H1 (cell line): ENCODE measurements around the gene ARMC7. TPM values are rescaled to one million over a fixed set of nuclear protein-coding genes. Genes with fewer than 3 reads are reported as not detected.

ENCODE experiments used
- CTCF ChIA-PET: fragments of 300-600 bp; sonication (Branson Sonifier 250); formaldehyde crosslinking; loops from one replicate; lab custom pipeline; 2021; ENCODE audit not compliant: partially characterized antibody; lab: Charles Lee
- POLR2A ChIA-PET: fragments of 300-600 bp; sonication (Branson Sonifier 250); formaldehyde crosslinking; loops from one replicate; lab custom pipeline; 2021; ENCODE audit warnings: inconsistent platforms; ENCODE audit not compliant: partially characterized antibody; lab: Charles Lee
- DNase-seq, 2 experiments: peaks; one replicate each; pipeline versions ENCODE4 v3.0.0 to v3.0.0-alpha.2; 2010 to 2022; ENCODE audit warnings: low spot score in 2 of 2, low read depth in 1 of 2, mixed read lengths in 1 of 2
- FAIRE-seq: peaks from 2 replicates; lab custom pipeline; 2011; peaks lifted over from hg19 to GRCh38; lab: Jason Lieb, UNC
- H2AFZ ChIP-seq: 2 replicates; pipeline ENCODE4 v1.8.1; 2012; ENCODE audit warnings: low read length, inconsistent platforms
- H2AK5ac ChIP-seq: 2 replicates; pipeline ENCODE4 v1.6.1; 2013; ENCODE audit warnings: low read depth, low read length
- H2BK120ac ChIP-seq: replicated peaks from 2 replicates; pipeline ENCODE3; 2013; ENCODE audit warnings: low read depth, low read length, inconsistent platforms
- H2BK12ac ChIP-seq: 2 replicates; pipeline ENCODE4 v1.6.1; 2013; ENCODE audit warnings: low read depth, low read length
- H2BK15ac ChIP-seq: 2 replicates; pipeline ENCODE4 v1.6.1; 2013; ENCODE audit warnings: low read length
- H2BK20ac ChIP-seq: 2 replicates; pipeline ENCODE4 v1.6.1; 2013; ENCODE audit warnings: low read length
- H2BK5ac ChIP-seq: 2 replicates; pipeline ENCODE4 v1.6.1; 2013; ENCODE audit warnings: low read depth, low read length
- H3K14ac ChIP-seq: 2 replicates; pipeline ENCODE4 v1.6.1; 2013; ENCODE audit warnings: inconsistent platforms; ENCODE audit not compliant: insufficient read length
- H3K18ac ChIP-seq: 2 replicates; pipeline ENCODE4 v1.6.1; 2013; ENCODE audit warnings: low read length; ENCODE audit errors: extremely low read depth
- H3K23ac ChIP-seq: 2 replicates; pipeline ENCODE4 v1.6.1; 2013; ENCODE audit warnings: inconsistent platforms; ENCODE audit not compliant: insufficient read length
- H3K23me2 ChIP-seq: 2 replicates; pipeline ENCODE4 v1.6.1; 2013; ENCODE audit warnings: low read depth, low read length
- H3K27ac ChIP-seq: 2 replicates; pipeline ENCODE4 v1.6.1; 2011; ENCODE audit warnings: low read depth, low read length, inconsistent platforms
- H3K27me3 ChIP-seq, 4 experiments: replicated peaks in 1 of 4; 1 replicate in 1 of 4; 2 replicates in 3 of 4; pipeline versions ENCODE4 v1.6.1 to v1.8.1; 2011 to 2013; ENCODE audit warnings: low read length in 3 of 4, mild to moderate bottlenecking in 3 of 4, inconsistent platforms in 2 of 4, mixed read lengths in 2 of 4, moderate library complexity in 1 of 4; ENCODE audit not compliant: control insufficient read depth in 3 of 4, insufficient read depth in 3 of 4; ENCODE audit errors: extremely low read depth in 1 of 4
- H3K36me3 ChIP-seq, 4 experiments: 2 replicates each; pipeline versions ENCODE4 v1.6.1 to v1.8.1; 2011 to 2013; ENCODE audit warnings: mild to moderate bottlenecking in 4 of 4, low read length in 3 of 4, moderate library complexity in 2 of 4, control low read depth in 1 of 4, inconsistent platforms in 1 of 4; ENCODE audit not compliant: insufficient read depth in 4 of 4, control insufficient read depth in 2 of 4
- H3K4ac ChIP-seq: replicated peaks from 2 replicates; pipeline ENCODE3; 2013; ENCODE audit warnings: low read length, low read depth, mixed read lengths, inconsistent platforms; ENCODE audit not compliant: insufficient read length
- H3K4me1 ChIP-seq, 4 experiments: replicated peaks in 1 of 4; 1 replicate in 1 of 4; 2 replicates in 3 of 4; pipeline versions ENCODE4 v1.6.1 to v1.8.1; 2011 to 2013; ENCODE audit warnings: low read length in 3 of 4, inconsistent platforms in 2 of 4, mixed read lengths in 1 of 4; ENCODE audit not compliant: insufficient read depth in 4 of 4, control insufficient read depth in 3 of 4
- H3K4me2 ChIP-seq, 2 experiments: 2 replicates each; pipeline versions ENCODE4 v1.6.1 to v1.8.1; 2011 to 2013; ENCODE audit warnings: low read depth in 2 of 2, low read length in 2 of 2, control low read depth in 1 of 2, inconsistent platforms in 1 of 2, mild to moderate bottlenecking in 1 of 2; ENCODE audit not compliant: insufficient read depth in 1 of 2
- H3K4me3 ChIP-seq, 4 experiments: fragments of 200-600, 300-600 bp in 1 of 4; sonication (generic), shearing (Covaris generic), sonication (Bioruptor Twin) in 1 of 4; 2 replicates each; pipeline versions ENCODE4 v1.5.1 to v1.8.1; 2011 to 2016; ENCODE audit warnings: low read length in 4 of 4, low read depth in 3 of 4, control low read depth in 2 of 4, inconsistent platforms in 2 of 4, mild to moderate bottlenecking in 2 of 4, mixed read lengths in 1 of 4, moderate library complexity in 1 of 4; ENCODE audit not compliant: insufficient read depth in 2 of 4; ENCODE audit errors: extremely low read depth in 1 of 4
- H3K56ac ChIP-seq: replicated peaks from 2 replicates; pipeline ENCODE3; 2013; ENCODE audit warnings: low read depth, mild to moderate bottlenecking, mixed read lengths, low read length, inconsistent platforms; ENCODE audit not compliant: insufficient read length
- H3K79me1 ChIP-seq: 2 replicates; pipeline ENCODE4 v1.6.1; 2013; ENCODE audit warnings: low read depth, low read length, control low read depth
- H3K79me2 ChIP-seq, 2 experiments: 2 replicates each; pipeline versions ENCODE4 v1.6.1 to v1.8.1; 2012 to 2013; ENCODE audit warnings: low read length in 2 of 2, mild to moderate bottlenecking in 2 of 2, inconsistent platforms in 1 of 2; ENCODE audit not compliant: insufficient read depth in 2 of 2, control insufficient read depth in 1 of 2
- H3K9ac ChIP-seq, 4 experiments: replicated peaks in 1 of 4; 1 replicate in 1 of 4; 2 replicates in 3 of 4; pipeline versions ENCODE4 v1.6.1 to v1.8.1; 2011 to 2013; ENCODE audit warnings: low read depth in 3 of 4, low read length in 3 of 4, control low read depth in 2 of 4, mild to moderate bottlenecking in 2 of 4, moderate library complexity in 2 of 4, inconsistent platforms in 1 of 4; ENCODE audit errors: extremely low read depth in 1 of 4
- H3K9me3 ChIP-seq, 2 experiments: 2 replicates each; pipeline versions ENCODE4 v1.6.1 to v1.8.1; 2012 to 2013; ENCODE audit warnings: mild to moderate bottlenecking in 2 of 2, moderate library complexity in 2 of 2, control low read depth in 1 of 2, inconsistent platforms in 1 of 2, low read depth in 1 of 2, low read length in 1 of 2, mixed read lengths in 1 of 2; ENCODE audit not compliant: insufficient read depth in 2 of 2
- H4K20me1 ChIP-seq, 2 experiments: replicated peaks in 1 of 2; 2 replicates each; pipeline versions ENCODE3 to v1.8.1; 2011 to 2013; ENCODE audit warnings: inconsistent platforms in 2 of 2, low read length in 2 of 2, mild to moderate bottlenecking in 1 of 2; ENCODE audit not compliant: insufficient read depth in 2 of 2, control insufficient read depth in 1 of 2
- H4K5ac ChIP-seq: 2 replicates; pipeline ENCODE4 v1.6.1; 2013; ENCODE audit warnings: low read length, low read depth, mixed read lengths, inconsistent platforms; ENCODE audit not compliant: insufficient read length
- H4K8ac ChIP-seq: 2 replicates; pipeline ENCODE4 v1.8.0; 2013; ENCODE audit warnings: mild to moderate bottlenecking, moderate library complexity, low read length, inconsistent platforms; ENCODE audit not compliant: insufficient read depth; ENCODE audit errors: extremely low read depth
- H4K91ac ChIP-seq: replicated peaks from 2 replicates; pipeline ENCODE3; 2013; ENCODE audit warnings: low read length, mixed read lengths, inconsistent platforms; ENCODE audit not compliant: insufficient read length
- SIN3A ChIP-seq, 2 experiments: IDR thresholded peaks in 1 of 2; conservative IDR thresholded peaks in 1 of 2; 2 replicates each; pipeline ENCODE4 v1.6.1; 2011 to 2012; ENCODE audit warnings: low read length in 2 of 2, improper control_type of control experiment in 1 of 2, low read depth in 1 of 2, mild to moderate bottlenecking in 1 of 2
- SIRT6 ChIP-seq: IDR thresholded peaks from one replicate; pipeline ENCODE4 v1.7.1; 2012; ENCODE audit warnings: low read length, inconsistent platforms
- WGBS, 2 experiments: shearing (Covaris generic) in 1 of 2; methylation state at CpG; one replicate each; pipeline versions ENCODE4 v1.1.6 to v1.1.7; 2013 to 2015; ENCODE audit warnings: low lambda C conversion rate in 2 of 2, mixed read lengths in 2 of 2, inconsistent platforms in 1 of 2, low coverage in 1 of 2, missing lambda C conversion rate in 1 of 2; ENCODE audit not compliant: insufficient replicate concordance in 2 of 2, insufficient coverage in 1 of 2, insufficient read length in 1 of 2; ENCODE audit errors: extremely low coverage in 1 of 2, missing lambda C conversion rate in 1 of 2; 5-methylcytosine and 5-hydroxymethylcytosine counted together
- polyA plus RNA-seq, 7 experiments: library from polyadenylated mRNA; depleted of rRNA in 3 of 7; stranded (reverse) in 5 of 7; unstranded in 2 of 7; fragments of >200 nt in 5 of 7; fragments of 200-250 nt in 2 of 7; gene quantifications; 1 replicate in 5 of 7; 2 replicates in 1 of 7; 4 replicates in 1 of 7; pipeline versions ENCODE4 v1.2.1 to v1.2.3, GENCODE V29; 2011 to 2013; ENCODE audit warnings: missing spikeins in 2 of 7, mixed read lengths in 2 of 7
- total RNA-seq: library from RNA; stranded (reverse); fragmentation: NEBNext Ultra II Directional; extraction: Animal tissue kit (Norgen Biotek cat#: 25700); gene quantifications from 2 replicates; pipeline ENCODE4 v1.2.1, GENCODE V29; 2021
- TF ChIP-seq, protein P1 (sequence below): IDR thresholded peaks from 2 replicates; pipeline ENCODE4 v1.6.1; 2011; ENCODE audit warnings: low read length, improper control_type of control experiment

The ARMC7 gene
- total and polyA plus RNA-seq, 2 of the 8 experiments (the other 6 are each of a cell fraction or from before 2014, with no cell fraction given): 9.8 to 13.6 TPM

DNA sequence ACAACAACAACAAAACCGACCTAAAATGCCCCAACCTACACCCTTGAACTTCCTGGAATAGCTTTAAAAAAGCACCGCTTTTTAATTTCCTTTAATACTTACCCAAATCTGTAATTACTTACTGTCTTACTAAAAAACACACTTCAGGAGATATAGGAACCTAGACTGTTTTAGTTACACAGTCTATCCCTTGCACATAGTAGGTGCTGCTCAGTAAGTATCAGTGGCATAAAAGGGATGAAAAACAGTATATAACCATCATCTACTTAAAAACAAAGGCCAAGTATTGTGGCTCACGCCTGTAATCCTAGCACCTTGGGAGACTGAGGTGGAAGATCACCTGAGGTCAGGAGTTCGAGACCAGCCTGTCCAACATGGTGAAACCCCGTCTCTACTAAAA is 66.9 kb downstream of the ARMC7 start:
- Histone ChIP-seq H2BK12ac (no peak overlapping the region), H3K27me3 (no peaks in the 10 kb centered on the region), H3K4me1 (peaks cover 0 to 3% (median 0%) of the 10 kb centered on the region in 4 experiments; a peak in 3 of 7 replicates), H2BK20ac (no peak overlapping the region), H3K79me1 (no peaks in the 10 kb centered on the region; the same call in 1 of the 2 replicates), H3K36me3 (peaks cover 23 to 86% (median 47%) of the 10 kb centered on the region in 4 experiments), H4K91ac (no peak overlapping the region), H3K23me2 (peaks cover 2% of the 10 kb centered on the region; the same call in 1 of the 2 replicates), H3K4me3 (no peak overlapping the region), H3K56ac (no peak overlapping the region), H4K8ac (no peak overlapping the region), H3K4me2 (no peak overlapping the region), H2BK5ac (no peak overlapping the region), H2AFZ (no peak overlapping the region), H3K4ac (no peak overlapping the region), H2BK15ac (no peak overlapping the region), H4K5ac (no peak overlapping the region), H4K20me1 (peaks cover 16 to 22% of the 10 kb centered on the region in 2 experiments), H3K18ac (no peak overlapping the region), H3K23ac (no peak overlapping the region), H3K9ac (no peak overlapping the region), H3K79me2 (peaks cover 25 to 90% of the 10 kb centered on the region in 2 experiments), H3K9me3 (no peaks in the 10 kb centered on the region), H2BK120ac (no peak overlapping the region), H3K27ac (no peak overlapping the region), H2AK5ac (no peak overlapping the region), H3K14ac (no peak overlapping the region)
- no peak for TF ChIP-seq SIN3A (conservative IDR thresholded peaks at IDR 0.05 in 1 of 2, IDR thresholded peaks at IDR 0.05 in 1 of 2; ENCODE audit: low read depth in 1 of 2, low read length in 2 of 2)
- no peak for TF ChIP-seq SIRT6
- TF ChIP-seq, protein P1, sequence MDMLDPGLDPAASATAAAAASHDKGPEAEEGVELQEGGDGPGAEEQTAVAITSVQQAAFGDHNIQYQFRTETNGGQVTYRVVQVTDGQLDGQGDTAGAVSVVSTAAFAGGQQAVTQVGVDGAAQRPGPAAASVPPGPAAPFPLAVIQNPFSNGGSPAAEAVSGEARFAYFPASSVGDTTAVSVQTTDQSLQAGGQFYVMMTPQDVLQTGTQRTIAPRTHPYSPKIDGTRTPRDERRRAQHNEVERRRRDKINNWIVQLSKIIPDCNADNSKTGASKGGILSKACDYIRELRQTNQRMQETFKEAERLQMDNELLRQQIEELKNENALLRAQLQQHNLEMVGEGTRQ: no peak
- ChIA-PET POLR2A (interaction anchor here (0.7 to 14.7 kb wide), 9 partner anchors 10 to 42 kb away, joined by 3 to 213 read pairs (median 6); partner anchors contain the start of gene JPT1), CTCF (interaction anchor here (0.6 to 2.4 kb wide), 10 partner anchors 10 to 222 kb away, joined by 3 to 5 read pairs (median 3); no protein-coding TSS in a partner anchor)
- 90% methylated on average over 5 of the region's 5 CpGs; no CpG with 5 or more reads in 1 of the 2 experiments for WGBS, 2 experiments
- no peak for FAIRE-seq
- DNase-seq: no peak
